GM12874 (cell line): Measurements from ENCODE around the gene OR5H6.

Experiments used
- TF ChIP-seq, protein P1 (sequence below): IDR thresholded peaks from 2 replicates; pipeline ENCODE4 v1.5.1; 2011; ENCODE audit warnings: low read depth, mild to moderate bottlenecking, control low read depth, low read length, moderate library complexity; ENCODE audit not compliant: insufficient read depth

The OR5H6 gene

GRCh38 chr3:98243843-98244242 lies 20.2 kb upstream of the OR5H6 start:
- TF ChIP-seq, protein P1, sequence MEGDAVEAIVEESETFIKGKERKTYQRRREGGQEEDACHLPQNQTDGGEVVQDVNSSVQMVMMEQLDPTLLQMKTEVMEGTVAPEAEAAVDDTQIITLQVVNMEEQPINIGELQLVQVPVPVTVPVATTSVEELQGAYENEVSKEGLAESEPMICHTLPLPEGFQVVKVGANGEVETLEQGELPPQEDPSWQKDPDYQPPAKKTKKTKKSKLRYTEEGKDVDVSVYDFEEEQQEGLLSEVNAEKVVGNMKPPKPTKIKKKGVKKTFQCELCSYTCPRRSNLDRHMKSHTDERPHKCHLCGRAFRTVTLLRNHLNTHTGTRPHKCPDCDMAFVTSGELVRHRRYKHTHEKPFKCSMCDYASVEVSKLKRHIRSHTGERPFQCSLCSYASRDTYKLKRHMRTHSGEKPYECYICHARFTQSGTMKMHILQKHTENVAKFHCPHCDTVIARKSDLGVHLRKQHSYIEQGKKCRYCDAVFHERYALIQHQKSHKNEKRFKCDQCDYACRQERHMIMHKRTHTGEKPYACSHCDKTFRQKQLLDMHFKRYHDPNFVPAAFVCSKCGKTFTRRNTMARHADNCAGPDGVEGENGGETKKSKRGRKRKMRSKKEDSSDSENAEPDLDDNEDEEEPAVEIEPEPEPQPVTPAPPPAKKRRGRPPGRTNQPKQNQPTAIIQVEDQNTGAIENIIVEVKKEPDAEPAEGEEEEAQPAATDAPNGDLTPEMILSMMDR: no peak

DNA sequence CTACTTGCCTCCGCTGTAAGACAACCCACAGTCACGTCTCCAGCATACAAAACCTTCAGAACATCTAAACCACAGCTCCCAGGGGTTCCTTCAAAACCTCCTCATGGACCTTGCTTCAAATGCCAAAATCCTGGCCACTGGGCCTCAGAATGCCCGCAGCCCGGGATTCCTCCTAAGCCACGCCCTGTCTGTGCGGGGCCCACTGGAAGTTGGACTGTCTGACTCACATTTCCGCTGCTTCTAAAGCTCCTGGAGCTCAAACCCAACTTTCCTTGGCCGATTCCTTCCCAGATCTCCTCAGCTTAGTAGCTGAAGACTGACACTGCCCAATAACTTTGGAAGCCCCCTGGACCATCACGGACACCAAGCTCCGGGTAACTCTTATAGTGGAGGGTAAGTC lies 17.9 kb upstream of the OR5H6 start:
- TF ChIP-seq, protein P1: no peak

DNA sequence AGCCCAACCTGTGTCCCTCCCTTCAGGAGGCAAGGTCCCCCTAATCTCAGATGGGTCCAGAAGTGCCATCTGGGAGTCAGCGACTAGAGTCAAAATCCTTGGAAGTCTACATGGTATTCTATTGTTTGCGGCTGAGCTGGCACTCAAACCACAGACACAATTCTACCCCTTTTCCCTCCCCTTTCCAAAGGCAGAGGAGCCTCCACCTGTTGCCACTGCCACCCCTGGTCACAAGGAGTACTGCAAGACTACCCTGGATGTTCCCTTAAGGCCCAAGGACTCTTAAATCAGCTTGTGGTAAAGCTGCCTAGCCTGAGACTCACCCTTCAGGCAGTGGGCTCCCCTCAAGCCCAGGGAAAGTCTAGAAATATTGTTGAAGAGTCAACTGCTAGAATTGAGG lies 4.3 kb upstream of the OR5H6 start:
- TF ChIP-seq, protein P1: peak; percentile 36; the same call in 1 of the 2 replicates

- TF ChIP-seq, protein P1: no peak
Measured at GRCh38 chr3:98262046-98262445, 2.0 kb upstream of the OR5H6 start.

DNA sequence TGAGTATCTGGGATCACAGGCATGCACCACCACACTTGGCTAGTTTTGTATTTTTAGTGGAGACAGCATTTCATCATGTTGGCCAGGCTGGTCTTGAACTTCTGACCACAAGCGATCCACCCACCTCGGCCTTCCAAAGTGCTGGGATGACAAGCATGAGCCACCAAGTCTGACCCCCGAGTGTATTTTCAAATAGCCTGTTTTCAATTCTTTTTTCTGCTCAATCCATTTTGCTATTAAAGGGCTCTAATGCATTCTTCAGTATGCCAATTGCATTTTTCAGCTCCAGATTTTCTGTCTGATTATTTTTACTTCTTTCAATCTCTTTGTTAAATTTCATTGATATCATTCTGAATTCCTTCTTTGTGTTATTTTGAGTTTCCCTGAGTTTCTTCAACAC lies 5.8 kb downstream of the OR5H6 start:
- TF ChIP-seq, protein P1: no peak

GRCh38 chr3:98272126-98272525 lies 8.1 kb downstream of the OR5H6 start:
- TF ChIP-seq, protein P1: no peak

DNA sequence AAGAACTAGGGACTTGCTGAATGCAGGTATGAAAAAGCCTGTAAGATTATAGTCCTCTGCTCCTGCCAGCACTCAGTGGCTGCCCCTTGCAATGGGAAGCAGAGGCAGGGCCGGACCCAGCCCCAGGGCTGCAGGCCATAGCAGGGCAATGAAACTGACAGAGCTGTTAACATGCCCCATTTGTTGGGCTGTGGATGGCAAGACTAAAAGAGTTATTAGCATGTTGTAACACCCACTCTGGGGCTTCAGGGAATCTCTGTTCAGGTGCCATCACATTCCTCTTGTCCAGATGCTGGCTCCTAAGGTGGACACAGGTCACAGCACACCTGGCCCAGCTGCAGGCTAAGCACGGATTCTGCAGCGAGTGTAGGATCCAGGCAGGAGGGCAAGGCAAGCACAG lies 10.9 kb downstream of the OR5H6 start:
- TF ChIP-seq, protein P1: no peak

DNA sequence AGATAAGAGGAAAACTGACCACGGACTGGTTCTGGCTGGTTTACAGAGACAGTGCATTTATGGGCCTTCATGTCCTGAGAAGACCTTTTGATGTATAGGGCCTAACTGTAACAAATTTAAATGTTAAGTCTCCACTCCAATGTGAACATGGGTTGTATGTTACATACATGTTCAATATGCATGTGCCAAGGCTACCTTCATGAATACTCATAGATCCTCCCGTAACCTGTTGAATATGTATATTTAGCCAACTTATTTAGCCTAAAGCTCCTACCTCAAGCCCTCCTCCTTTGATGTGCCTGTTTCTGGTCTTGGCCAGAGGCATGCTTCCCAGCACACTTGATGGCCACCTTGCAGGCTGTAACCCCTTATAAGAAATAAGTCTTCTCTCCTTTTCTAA lies 18.2 kb downstream of the OR5H6 start, which contains the start of gene OR5H2:
Gene OR5H2 (plus strand): TSS at position 301 of the 400 bp plus-strand sequence. CDS start 398 bp downstream, outside the sequence.
- TF ChIP-seq, protein P1: no peak
